ENCODE measurements around the gene LIPT2.
"Not testable (repeated sequence)": the region's sequence is repeated elsewhere in the genome, so short reads cannot be mapped to it uniquely, and the experiment has no call there.

The LIPT2 gene

DNA sequence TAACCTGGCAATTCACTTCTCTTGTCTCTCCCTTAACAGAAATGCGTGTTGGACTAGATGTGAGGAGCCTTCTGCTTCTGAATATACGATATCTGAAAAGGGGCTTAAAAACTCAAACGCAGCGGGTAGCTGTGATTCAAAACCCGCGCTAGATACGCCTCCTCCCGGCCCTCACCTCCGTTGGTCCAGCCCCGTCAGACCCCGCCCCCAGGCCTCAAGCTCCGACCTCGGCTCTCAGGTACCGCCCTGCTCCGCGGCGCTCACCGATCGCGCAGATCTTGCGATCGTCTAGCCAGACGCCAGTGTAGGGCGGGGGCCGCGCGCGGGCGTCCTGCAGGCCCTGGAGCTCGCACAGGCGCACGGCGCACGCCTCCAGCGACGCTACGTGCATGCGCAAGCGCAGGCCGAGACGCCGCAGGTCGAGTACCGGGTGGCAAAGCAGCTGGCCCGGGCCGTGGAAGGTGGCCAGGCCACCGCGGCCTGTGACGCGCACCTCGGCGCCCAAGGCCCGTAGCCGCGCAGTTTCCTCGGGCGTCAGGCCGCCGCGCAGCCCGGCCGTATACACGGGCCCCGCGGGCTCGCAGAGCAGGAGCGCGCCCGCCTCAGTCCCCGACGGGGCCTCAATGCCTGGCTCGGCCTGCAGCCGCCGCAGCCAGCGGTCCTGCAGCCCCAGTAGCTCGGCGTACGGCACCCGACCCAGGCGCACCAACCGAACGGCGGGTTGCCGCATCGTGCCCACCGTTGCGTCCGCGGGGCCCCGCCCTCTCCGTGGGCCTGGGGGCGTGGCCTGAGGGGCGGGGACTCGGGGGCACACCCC is at the start of gene LIPT2:
Gene LIPT2 (minus strand): TSS at position 751 of the 817 bp plus-strand sequence. CDS start 21 bp downstream, at position 730.
- DNase-seq (ENCODE audit: low read depth), result peak; percentile 99
- H3K4me3 ChIP-seq (ENCODE audit: low read depth, low read length), result peak within 1 kb of the TSS; percentile 78
- TF ChIP-seq, protein P1, sequence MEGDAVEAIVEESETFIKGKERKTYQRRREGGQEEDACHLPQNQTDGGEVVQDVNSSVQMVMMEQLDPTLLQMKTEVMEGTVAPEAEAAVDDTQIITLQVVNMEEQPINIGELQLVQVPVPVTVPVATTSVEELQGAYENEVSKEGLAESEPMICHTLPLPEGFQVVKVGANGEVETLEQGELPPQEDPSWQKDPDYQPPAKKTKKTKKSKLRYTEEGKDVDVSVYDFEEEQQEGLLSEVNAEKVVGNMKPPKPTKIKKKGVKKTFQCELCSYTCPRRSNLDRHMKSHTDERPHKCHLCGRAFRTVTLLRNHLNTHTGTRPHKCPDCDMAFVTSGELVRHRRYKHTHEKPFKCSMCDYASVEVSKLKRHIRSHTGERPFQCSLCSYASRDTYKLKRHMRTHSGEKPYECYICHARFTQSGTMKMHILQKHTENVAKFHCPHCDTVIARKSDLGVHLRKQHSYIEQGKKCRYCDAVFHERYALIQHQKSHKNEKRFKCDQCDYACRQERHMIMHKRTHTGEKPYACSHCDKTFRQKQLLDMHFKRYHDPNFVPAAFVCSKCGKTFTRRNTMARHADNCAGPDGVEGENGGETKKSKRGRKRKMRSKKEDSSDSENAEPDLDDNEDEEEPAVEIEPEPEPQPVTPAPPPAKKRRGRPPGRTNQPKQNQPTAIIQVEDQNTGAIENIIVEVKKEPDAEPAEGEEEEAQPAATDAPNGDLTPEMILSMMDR (conservative IDR thresholded peaks at IDR 0.05; ENCODE audit: low read depth, low read length), result no peak

DNA sequence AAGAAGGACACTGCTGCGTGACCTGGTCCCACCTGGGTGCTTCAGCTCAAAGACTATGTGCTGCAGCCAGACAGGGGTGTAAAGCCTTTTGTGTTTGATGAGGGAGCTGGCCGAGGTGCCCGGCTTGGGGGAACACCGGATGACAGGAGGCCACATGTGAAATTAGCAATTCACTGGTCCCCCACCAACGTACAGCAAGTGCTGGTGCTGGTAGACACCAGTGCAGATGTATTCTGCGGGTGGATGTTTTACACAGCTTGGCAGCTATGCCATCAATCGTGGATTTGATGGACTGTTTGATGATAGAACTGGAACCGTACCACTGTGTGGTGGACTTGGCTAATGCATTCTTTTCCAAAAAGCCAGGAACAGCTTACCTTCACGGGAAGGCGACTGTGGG is 47.9 kb upstream of the LIPT2 start:
- DNase-seq (ENCODE audit: low read depth), result no peak
- TF ChIP-seq, protein P1 (conservative IDR thresholded peaks at IDR 0.05; ENCODE audit: low read depth, low read length), result no peak
- no peak overlapping the region for H3K4me3 ChIP-seq (ENCODE audit: low read depth, low read length)

DNA sequence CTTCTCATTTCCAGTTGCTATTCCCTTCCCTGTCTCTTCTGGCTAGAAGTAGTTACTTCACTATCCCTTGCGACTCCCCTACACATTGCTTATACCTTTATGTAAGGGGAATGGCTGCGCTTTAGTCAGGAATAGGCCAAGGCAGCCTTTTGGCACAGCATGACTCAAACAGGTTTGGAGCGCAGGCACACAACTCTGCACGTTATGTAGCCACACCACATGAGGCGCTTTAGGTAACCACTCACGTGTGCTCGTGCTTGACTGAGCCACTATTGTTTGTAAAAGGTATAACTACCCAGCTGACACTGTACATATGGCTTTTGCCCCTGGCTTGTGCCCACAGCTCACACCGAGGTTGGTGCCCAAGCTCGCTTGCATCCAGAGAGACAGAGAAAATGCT is 46.7 kb upstream of the LIPT2 start:
- DNase-seq (ENCODE audit: low read depth), result no peak
- no peak overlapping the region for H3K4me3 ChIP-seq (ENCODE audit: low read depth, low read length)
- TF ChIP-seq, protein P1 (conservative IDR thresholded peaks at IDR 0.05; ENCODE audit: low read depth, low read length), result no peak

GRCh38 chr11:74538680-74539079 is 45.2 kb upstream of the LIPT2 start:
- TF ChIP-seq, protein P1 (conservative IDR thresholded peaks at IDR 0.05; ENCODE audit: low read depth, low read length), result no peak

DNA sequence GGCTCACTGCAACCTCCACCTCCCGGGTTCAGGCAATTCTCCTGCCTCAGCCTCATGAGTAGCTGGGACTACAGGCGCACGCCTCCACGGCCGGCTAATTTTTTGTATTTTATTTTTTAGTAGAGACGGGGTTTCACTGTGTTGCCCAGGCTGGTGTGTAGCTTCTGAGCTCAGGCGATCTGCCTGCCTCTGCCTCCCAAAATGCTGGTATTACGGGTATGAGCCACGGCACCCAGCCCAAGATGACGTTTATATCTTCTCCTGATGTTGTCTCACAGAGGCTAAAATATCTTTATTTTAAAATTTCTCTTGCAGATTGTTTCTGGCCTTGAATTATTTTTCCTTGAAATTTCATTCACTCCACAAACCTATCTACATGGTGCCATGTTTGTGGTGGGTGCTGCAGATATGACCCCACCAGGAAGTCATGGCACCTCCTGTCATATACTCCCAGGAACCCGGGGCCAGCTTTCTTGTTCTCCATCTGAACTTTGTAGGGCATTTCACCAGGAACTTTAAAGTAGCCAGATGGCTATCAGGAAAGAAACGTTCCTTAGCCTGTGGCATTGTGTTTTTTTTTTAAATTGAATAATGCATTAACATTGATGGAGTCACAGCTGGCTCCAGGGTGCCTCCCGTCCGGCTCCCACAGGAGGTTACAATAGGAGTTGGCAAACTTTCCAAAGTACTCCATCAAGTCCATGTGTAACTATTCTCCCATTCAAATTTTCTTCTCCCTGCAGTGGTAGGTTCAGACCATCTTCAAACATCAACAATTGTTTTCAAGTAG is 42.0 kb upstream of the LIPT2 start:
- no peak overlapping the region for H3K4me3 ChIP-seq (ENCODE audit: low read depth, low read length)
- DNase-seq (ENCODE audit: low read depth), result no peak
- TF ChIP-seq, protein P1 (conservative IDR thresholded peaks at IDR 0.05; ENCODE audit: low read depth, low read length), result no peak

More at GRCh38 chr11:74538680-74539079, 45.2 kb upstream of the LIPT2 start:
- no peak for DNase-seq (ENCODE audit: low read depth)
- no peak overlapping the region for H3K4me3 ChIP-seq (ENCODE audit: low read depth, low read length)

DNA sequence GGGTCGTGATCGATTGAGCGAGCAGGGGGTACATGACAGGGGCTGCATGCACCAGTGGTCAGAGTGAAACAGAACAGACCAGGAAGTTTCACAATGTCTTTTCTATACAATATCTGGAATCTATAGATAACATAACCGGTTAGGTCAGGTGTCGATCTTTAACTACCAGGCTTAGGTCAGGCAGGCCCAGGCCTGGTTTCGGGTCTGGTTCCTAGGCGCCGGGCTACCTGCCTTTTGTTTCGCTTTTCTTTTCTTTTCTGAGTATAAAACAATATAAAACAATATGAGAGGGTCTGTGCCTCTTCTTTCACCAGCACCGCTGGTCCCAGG is 41.4 kb upstream of the LIPT2 start:
- not testable (repeated sequence) for DNase-seq (ENCODE audit: low read depth); H3K4me3 ChIP-seq (ENCODE audit: low read depth, low read length)

DNA sequence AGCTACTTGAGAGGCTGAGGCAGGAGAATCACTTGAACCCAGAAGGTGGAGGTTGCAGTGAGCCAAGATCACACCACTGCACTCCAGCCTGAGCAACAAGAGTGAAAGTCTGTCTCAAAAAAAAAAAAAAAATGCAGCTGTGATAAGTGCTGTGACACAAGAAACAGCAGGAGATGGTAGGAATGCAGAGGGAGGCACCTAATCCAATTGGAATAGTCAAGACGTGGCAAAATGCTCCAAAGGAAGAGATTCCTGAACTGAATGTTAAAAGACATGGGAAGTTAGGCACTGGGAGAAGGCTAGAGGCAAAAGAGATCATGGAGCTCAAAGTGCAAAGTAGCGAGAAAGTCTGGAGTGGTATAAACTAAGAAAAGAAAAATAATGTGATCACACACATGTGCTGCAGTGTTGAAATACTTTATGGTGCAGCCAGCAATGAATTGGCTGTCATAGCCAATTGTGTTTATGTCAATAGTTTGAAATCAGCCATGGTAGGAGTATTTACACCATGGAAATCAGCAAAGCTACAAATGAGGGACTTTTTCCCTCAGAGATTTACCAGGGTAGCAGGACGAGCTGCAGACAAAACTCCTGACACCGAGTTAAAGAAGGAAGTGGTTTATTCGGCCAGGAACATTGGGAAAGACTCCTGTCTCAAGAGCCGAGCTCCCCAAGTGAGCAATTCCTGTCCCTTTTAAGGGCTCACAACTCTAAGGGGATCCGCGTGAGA is 40.9 kb upstream of the LIPT2 start:
- TF ChIP-seq, protein P1 (conservative IDR thresholded peaks at IDR 0.05; ENCODE audit: low read depth, low read length), result no peak
- no peak overlapping the region for H3K4me3 ChIP-seq (ENCODE audit: low read depth, low read length)
- no peak for DNase-seq (ENCODE audit: low read depth)
